GM18858 (cell line): Measurements from ENCODE around the gene ANAPC1.
"Not testable (repeated sequence)": the region's sequence is repeated elsewhere in the genome, so short reads cannot be mapped to it uniquely, and the experiment has no call there.

Source experiments
- ATAC-seq: cut with Tn5 transposase; IDR thresholded peaks from one replicate; pipeline ENCODE4 v1.9.1; 2021; ENCODE audit not compliant: unreplicated experiment

Gene ANAPC1

GRCh38 chr2:111883661-111884591, at the start of gene ANAPC1:
ANAPC1 (minus strand) TSS chr2:111884193; CDS start chr2:111880825, 3,368 bp downstream.
- ATAC-seq = no peak

DNA sequence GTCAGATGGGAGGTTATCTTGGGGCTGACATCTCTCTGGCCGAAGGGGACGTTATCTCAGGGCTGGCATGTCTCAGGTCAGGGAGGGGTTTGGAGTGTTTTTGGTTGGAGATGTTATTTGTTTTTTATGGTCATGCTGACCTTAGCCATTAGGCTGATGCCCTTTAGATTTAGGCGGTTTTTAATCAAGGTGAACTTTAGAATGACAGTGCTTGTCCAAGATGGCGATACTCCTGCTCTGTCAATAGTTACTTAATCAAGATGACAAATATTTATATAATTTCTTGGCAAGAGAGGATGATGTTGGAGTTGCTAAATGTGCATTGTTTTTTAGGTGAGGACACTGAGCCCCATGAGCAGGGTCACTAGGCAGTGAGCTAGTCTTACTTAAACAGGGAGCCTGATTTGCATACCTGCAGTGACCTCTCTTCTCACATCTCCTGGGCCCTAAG, 48.9 kb upstream of the ANAPC1 start:
- no peak for ATAC-seq

DNA sequence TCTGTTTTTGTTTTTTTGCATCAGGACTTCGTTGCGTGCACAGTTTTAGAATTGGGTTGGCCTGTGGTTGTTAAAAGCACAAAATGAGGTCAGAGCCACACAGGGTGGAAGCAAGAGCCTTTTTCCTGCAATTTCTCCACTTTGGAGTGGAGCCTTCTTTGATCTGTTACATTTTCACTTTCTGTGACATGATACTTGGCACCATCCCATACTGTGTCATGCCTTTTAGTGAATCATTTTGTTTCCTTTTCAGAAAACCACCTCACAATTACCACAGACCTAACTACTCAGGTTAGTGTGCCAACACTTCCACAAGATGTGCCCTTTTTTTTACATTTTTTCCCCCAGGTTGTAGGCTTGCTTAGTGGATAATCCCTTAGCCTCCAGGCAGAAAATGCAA, 46.9 kb upstream of the ANAPC1 start:
- no peak for ATAC-seq

DNA sequence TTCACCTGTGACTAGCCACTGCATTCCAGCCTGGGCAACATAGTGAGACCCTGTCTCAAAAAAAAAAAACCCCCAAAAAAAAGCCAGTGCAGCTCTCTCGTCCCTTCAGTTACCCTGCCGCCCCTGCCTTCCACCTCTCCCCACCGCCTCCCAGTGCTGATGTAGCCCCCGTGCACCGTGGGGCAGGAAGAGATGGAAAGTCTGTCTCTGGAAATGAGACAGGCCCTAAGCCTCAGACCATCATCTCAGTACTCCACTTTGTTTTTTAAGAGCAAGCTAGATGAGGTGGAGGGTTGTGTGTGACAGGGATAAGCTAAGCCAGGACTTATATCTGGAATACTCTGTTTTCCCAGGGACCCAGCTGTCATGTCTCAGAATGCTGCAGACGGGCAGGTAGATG, 46.4 kb upstream of the ANAPC1 start:
- ATAC-seq = no peak

DNA sequence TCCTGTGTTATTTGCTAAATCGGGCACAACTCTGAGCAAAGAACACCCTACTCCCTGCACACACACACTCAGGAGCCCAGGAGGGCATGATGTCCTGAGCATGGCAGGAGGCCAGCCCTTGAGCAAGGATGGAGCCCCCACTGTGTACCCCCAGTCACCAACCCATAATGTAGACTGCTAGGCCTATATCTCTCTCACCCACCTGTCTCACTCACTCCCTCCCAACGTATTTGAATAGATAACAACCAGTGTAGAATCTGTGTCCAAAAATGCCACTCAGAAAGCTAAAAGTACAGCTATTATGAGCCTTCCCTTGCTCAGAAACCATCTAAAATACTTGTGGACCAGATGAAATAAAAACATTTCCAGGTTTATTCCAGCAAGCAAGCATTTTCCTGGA, 43.7 kb upstream of the ANAPC1 start:
- no peak for ATAC-seq

GRCh38 chr2:111924617-111925107, 40.7 kb upstream of the ANAPC1 start:
- ATAC-seq = no peak

DNA sequence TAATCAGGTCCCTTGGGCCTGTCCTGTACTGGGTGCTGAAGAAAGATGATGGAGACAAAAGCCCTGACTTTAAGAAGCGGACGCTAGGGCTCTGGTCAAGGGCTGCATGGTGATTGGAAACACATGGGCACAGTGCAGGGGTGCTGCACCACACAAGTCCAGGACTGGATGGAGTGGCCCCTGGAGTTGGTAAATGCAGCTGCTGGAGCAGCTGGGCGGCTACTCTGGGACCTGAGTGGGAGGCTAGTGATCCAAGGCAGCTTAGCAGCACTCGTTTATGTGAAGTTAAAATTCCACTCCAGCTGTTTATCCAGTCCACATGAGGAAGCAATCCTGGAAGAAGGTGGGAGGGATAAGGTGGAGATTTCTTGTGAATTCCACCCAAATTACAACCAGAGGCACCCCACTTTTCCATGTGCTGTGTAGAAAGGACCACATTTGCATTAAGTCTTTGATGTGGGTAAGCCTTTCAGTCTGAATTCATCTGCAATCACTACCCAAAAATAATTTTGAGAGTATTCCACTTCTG, 39.3 kb upstream of the ANAPC1 start:
- no peak for ATAC-seq

DNA sequence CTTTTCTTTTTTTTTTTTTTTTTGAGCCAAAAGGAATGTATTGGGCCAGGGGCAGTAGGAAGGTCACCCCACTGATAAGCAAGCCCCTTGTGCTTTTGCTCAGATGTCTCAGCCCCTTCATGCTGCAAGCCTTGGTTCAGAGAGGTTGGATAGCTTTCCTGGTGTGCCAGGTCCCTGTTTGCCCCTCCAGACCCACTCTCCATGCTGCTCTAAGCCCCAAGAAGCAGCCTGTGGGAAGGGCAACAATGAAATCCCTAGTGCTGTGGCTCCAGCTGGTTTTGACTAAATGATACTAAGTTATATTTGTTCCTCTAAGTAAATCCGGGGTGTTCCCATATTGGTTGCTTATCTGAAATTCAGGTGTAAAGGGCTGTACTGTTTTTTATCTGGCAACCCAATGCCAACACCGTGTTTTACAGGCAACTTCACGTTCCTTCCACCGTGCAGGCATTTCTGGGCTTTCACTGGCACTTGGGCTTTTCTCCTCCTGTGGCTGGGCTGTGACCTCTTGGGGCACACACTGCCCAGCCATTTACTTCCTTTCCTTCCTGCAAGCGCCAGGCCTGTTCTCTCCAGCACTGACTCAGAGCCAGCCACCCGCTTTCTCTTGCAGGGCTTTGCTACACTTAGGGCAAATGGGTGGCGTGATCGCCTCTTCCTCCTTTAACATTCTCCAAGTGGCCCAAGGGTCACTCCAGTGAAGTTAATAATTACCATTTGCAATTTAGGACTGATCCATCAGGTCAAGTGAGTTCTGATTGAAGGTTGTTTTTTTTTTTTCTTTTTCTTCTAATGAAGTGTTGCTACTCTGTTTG, 36.0 kb upstream of the ANAPC1 start:
- ATAC-seq = no peak

DNA sequence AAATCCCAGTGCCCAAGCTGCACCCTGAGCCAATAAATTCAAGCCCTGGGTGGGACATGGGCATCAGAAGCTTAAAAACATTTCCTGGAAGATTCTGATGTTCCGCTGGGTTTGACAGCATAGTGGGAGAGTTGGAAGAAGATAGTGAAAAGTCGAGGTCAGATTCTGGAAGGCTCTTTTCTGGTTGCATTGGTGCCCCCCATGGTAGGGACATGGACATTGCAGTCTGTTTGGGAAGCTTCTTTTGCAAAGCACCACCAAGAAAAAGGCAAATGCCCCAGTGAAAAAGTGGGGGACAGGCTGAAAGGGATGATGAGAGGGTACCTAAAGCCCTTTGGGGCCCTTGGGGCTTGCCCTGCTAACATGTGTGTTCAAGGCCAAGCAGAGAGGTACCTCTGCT, 35.4 kb upstream of the ANAPC1 start:
- ATAC-seq = no peak

DNA sequence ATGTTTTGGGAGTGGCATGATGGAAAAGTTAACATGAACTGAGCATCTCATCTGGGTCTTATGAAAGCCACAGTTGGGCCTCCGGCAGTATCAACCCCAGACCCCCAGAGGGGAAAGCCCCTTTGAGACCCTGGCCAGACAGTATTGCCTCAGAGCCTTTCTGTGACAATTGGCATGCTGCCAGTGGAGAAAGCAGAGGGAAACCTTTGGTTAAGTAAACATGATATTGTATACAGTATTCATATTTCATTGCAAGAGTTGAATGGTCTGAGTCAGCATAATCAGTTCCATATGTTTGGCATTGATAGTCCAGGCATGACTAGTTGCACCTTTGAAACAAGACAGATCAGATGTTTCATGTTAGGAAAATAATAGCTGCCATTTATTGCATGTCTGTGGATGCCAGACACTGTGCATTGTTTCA, 34.4 kb upstream of the ANAPC1 start:
- no peak for ATAC-seq

DNA sequence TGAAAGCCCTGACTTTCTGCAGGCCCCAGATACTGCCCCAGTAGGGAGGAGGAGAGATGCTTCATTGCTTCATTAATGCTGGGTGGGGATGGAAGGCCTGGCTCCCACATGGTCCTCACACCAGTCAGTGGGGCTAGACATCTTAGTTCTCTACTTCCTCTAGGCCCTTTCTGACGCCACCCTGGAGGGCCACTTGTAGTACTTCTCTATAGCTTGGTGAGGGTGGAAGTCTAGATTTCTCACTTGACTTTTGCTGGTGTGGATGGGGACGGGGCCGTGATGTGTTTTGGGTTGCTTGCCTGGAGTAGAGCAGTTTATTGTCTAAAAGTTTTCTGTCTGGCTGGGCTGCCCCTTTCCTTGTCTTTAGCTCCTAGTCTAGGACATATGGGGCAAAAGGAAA, 33.1 kb upstream of the ANAPC1 start:
- no peak for ATAC-seq

DNA sequence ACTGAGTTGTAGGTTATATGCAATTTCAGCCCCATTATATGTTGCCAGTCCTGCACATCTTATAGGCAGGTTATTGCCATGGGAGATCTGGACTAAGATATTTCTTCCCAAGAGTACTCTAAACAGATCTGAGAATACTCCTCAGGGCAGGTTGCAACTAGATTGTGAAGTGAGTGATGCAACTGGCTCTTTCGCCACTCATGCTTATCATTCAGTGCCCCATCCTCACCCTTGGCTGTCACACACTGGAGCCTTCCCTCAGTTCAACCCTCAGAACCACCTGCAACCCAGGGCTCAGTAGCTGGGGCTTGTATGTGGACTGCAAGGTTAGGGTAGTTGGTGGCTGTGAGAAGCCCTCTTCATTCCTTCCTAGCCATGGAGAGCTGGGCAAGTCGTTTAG, 28.6 kb upstream of the ANAPC1 start:
- no peak for ATAC-seq

DNA sequence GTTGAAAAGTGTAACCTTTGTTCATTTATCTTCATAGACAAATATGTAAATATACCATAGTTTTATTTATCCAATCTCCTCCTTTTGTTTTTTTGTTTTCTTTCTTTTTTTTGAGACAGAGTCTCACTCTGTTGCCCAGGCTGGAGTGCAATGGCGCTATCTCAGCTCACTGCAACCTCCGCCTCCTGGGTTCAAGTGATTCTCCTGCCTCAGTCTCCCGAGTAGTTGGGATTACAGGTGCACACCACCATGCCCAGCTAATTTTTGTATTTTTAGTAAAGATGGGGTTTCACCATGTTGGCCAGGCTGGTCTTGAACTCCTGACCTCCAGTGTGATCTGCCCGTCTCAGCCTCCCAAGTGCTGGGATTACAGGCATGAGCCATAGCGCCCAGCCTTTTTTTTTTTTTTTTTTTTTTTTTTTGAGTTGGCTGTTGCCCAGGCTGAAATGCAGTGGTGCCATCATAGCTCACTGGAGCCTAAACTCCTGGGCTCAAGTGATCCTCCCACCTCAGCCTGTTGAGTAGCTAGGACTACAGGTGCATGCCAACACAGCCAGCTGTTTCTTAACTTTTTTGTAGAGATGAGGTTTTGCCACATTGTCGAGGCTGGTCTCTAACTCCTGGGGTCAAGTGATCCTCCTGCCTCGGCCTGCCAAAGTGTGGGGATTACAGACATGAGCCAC, 27.4 kb upstream of the ANAPC1 start:
- not testable (repeated sequence) for ATAC-seq

- ATAC-seq = no peak
These were observed 26.8 kb upstream of the ANAPC1 start for GRCh38 chr2:111910609-111911277.

DNA sequence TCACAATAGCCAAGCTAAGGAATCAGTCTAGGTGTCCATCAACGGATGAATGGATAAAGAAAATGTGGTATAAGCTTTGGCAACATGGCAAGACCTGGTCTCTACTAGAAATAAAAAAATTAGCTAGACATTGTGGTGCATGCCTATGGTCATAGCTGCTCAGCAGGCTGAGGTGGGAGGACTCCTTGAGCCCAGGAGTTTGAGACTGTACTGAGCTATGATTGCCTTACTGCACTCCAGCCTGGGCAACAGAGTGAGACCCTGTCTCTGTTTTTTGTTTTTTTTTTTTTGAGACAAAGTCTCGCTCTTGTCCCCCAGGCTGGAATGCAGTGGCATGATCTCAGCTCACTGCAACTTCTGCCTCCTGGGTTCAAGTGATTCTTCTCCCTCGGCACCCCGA, 26.0 kb upstream of the ANAPC1 start:
- ATAC-seq = not testable (repeated sequence)

DNA sequence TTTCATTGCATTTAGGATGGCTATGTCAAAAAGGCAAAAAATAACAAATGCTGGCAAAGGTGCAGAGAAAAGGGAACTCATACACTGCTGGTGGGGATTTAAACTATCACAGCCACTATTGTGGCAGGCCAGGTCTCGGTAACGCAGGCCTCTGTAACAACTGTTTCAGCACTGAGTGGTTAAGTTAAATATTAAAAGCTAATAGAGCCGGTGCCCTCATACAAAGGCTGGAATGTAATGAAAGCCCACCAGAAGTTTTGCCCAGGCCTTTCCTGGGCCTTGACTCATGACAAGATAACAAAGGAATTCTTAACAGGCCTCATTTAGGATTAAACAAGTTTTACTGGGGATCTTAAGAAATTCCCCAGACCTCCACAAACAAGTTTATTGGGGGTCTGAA, 25.1 kb upstream of the ANAPC1 start:
- ATAC-seq = no peak

GRCh38 chr2:111908578-111908977, 24.6 kb upstream of the ANAPC1 start:
- ATAC-seq = no peak

DNA sequence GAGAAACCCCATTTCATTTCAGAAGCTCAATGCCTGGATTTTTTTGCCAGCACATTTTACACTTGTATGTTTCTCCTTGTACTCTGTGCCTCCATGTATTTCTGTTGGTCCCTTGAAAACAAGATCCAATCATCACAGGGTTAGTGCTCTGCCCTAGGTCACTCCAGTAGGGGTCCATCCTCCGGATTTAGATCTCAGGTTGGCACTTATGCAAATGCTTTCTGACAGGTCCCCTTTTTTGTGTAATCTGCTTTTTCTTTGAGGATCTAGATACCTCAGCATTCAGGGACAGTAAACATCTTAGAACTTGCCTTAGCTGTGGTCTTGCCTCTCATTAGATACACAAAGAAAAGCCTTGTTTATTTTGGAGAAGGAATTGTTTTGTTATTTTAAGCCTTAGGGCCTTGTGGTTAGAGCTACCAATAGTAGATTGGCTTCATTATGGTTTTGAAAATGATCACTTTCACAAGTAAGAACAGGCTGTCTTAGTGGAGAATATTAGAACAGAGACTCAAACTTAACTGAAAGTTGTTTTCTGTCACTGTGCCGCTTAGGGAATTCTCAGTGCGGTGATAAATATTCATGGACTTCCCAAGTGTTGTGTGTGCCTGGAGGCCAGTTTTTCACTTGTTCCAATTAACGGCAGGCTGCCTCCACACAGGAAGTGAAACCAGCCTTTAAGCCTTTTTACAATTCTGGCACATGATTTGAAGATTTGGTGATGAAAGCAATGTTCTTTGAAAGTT, 22.2 kb upstream of the ANAPC1 start:
- ATAC-seq = peak; percentile 69

GRCh38 chr2:111905475-111905869, 21.5 kb upstream of the ANAPC1 start:
- not testable (repeated sequence) for ATAC-seq
